Body of pancreas (tissue), 4 donors: ENCODE measurements around the gene CELF5.

Experiments
- POLR2A ChIP-seq, 3 donors: fragments of 450-650 bp; IDR thresholded peaks; one replicate each; pipeline ENCODE4 v1.6.1; 2016; ENCODE audit warnings: antibody characterized with exemption in 3 of 3, mild to moderate bottlenecking in 2 of 3
- TF ChIP-seq, protein P1 (sequence below), 7 experiments: fragments of 450-650 bp in 4 of 7; fragments of 200-600 bp in 3 of 7; sonication (generic) in 3 of 7; IDR thresholded peaks; one replicate each; pipeline ENCODE4 v1.5.1; 2016 to 2019; ENCODE audit warnings: antibody characterized with exemption in 7 of 7

GRCh38 chr19:3272952-3273351, 48.5 kb downstream of the CELF5 start:
- TF ChIP-seq, protein P1, sequence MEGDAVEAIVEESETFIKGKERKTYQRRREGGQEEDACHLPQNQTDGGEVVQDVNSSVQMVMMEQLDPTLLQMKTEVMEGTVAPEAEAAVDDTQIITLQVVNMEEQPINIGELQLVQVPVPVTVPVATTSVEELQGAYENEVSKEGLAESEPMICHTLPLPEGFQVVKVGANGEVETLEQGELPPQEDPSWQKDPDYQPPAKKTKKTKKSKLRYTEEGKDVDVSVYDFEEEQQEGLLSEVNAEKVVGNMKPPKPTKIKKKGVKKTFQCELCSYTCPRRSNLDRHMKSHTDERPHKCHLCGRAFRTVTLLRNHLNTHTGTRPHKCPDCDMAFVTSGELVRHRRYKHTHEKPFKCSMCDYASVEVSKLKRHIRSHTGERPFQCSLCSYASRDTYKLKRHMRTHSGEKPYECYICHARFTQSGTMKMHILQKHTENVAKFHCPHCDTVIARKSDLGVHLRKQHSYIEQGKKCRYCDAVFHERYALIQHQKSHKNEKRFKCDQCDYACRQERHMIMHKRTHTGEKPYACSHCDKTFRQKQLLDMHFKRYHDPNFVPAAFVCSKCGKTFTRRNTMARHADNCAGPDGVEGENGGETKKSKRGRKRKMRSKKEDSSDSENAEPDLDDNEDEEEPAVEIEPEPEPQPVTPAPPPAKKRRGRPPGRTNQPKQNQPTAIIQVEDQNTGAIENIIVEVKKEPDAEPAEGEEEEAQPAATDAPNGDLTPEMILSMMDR (IDR thresholded peaks at IDR 0.05) = no peak
- no peak for TF ChIP-seq POLR2A (IDR thresholded peaks at IDR 0.05)
